HG02938 (cell line): ENCODE data around the gene PGRMC1.
A peak's percentile ranks its signal among the peaks of the same experiment; 100 is the strongest.
"Not testable (repeated sequence)": the region's sequence is repeated elsewhere in the genome, so short reads cannot be mapped to it uniquely, and the experiment has no call there.

Experiments
- ATAC-seq: cut with Tn5 transposase; IDR thresholded peaks from one replicate; pipeline ENCODE4 v1.9.1; 2021; ENCODE audit warnings: mild to moderate bottlenecking, moderate library complexity; ENCODE audit not compliant: unreplicated experiment

PGRMC1 gene

GRCh38 chrX:119231936-119232445 is 4.1 kb upstream of the PGRMC1 start:
- no peak for ATAC-seq

- no peak for ATAC-seq
Observed at GRCh38 chrX:119235051-119235511, 1.0 kb upstream of the PGRMC1 start.

- peak; percentile 20 for ATAC-seq
Observed at GRCh38 chrX:119236623-119237561, 807 bp downstream of the PGRMC1 start.

- no peak for ATAC-seq
Observed at GRCh38 chrX:119237562-119237942, 1.5 kb downstream of the PGRMC1 start.

GRCh38 chrX:119238557-119238956 is 2.5 kb downstream of the PGRMC1 start:
- ATAC-seq = no peak

GRCh38 chrX:119240356-119240755 is 4.3 kb downstream of the PGRMC1 start:
- no peak for ATAC-seq

GRCh38 chrX:119247702-119248101 is 11.6 kb downstream of the PGRMC1 start:
- no peak for ATAC-seq

- ATAC-seq = no peak
Observed at GRCh38 chrX:119249891-119250290, 13.8 kb downstream of the PGRMC1 start.

- ATAC-seq = no peak
Observed at GRCh38 chrX:119251386-119251785, 15.3 kb downstream of the PGRMC1 start.

- ATAC-seq = no peak
Observed at GRCh38 chrX:119252716-119253115, 16.6 kb downstream of the PGRMC1 start.

- no peak for ATAC-seq
Observed at GRCh38 chrX:119266364-119266995, 30.4 kb downstream of the PGRMC1 start.

- not testable (repeated sequence) for ATAC-seq
Observed at GRCh38 chrX:119267115-119267514, 31.0 kb downstream of the PGRMC1 start.

GRCh38 chrX:119272882-119273419 is 36.9 kb downstream of the PGRMC1 start:
- ATAC-seq = no peak

- ATAC-seq = no peak
Observed at GRCh38 chrX:119273420-119274192, 37.5 kb downstream of the PGRMC1 start.

GRCh38 chrX:119282347-119282746 is 46.3 kb downstream of the PGRMC1 start:
- not testable (repeated sequence) for ATAC-seq

GRCh38 chrX:119288890-119289393 is 52.9 kb downstream of the PGRMC1 start:
- no peak for ATAC-seq

GRCh38 chrX:119290476-119290875 is 54.4 kb downstream of the PGRMC1 start:
- ATAC-seq = no peak

GRCh38 chrX:119291246-119291645 is 55.2 kb downstream of the PGRMC1 start:
- ATAC-seq = not testable (repeated sequence)

GRCh38 chrX:119292445-119292844 is 56.4 kb downstream of the PGRMC1 start:
- no peak for ATAC-seq
